ENCODE results near the gene ABTB2.

The ABTB2 gene

GRCh38 chr11:34151916-34152845 lies 205.6 kb downstream of the ABTB2 start:
- Histone ChIP-seq H3K27me3 (replicated peaks; ENCODE audit: control insufficient read depth, insufficient read depth, low read length) (no peaks in the 10 kb centered on the region), H3K36me3 (ENCODE audit: control insufficient read depth, insufficient read depth, low read length) (peaks cover 49% of the 10 kb centered on the region), H3K4me3 (replicated peaks; ENCODE audit: low read depth, low read length) (no peak overlapping the region)
- no peak for DNase-seq (ENCODE audit: extremely low read depth, insufficient read length)
- TF ChIP-seq, protein P1, sequence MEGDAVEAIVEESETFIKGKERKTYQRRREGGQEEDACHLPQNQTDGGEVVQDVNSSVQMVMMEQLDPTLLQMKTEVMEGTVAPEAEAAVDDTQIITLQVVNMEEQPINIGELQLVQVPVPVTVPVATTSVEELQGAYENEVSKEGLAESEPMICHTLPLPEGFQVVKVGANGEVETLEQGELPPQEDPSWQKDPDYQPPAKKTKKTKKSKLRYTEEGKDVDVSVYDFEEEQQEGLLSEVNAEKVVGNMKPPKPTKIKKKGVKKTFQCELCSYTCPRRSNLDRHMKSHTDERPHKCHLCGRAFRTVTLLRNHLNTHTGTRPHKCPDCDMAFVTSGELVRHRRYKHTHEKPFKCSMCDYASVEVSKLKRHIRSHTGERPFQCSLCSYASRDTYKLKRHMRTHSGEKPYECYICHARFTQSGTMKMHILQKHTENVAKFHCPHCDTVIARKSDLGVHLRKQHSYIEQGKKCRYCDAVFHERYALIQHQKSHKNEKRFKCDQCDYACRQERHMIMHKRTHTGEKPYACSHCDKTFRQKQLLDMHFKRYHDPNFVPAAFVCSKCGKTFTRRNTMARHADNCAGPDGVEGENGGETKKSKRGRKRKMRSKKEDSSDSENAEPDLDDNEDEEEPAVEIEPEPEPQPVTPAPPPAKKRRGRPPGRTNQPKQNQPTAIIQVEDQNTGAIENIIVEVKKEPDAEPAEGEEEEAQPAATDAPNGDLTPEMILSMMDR (IDR thresholded peaks at IDR 0.05; ENCODE audit: insufficient read depth, low read length, poor library complexity, severe bottlenecking) = no peak

GRCh38 chr11:34151166-34151565 lies 206.6 kb downstream of the ABTB2 start:
- no peak for DNase-seq (ENCODE audit: extremely low read depth, insufficient read length)
- TF ChIP-seq, protein P1 (IDR thresholded peaks at IDR 0.05; ENCODE audit: insufficient read depth, low read length, poor library complexity, severe bottlenecking) = no peak
- no peak overlapping the region for H3K4me3 ChIP-seq (replicated peaks; ENCODE audit: low read depth, low read length)
- peaks cover 52% of the 10 kb centered on the region for H3K36me3 ChIP-seq (ENCODE audit: control insufficient read depth, insufficient read depth, low read length)
- no peaks in the 10 kb centered on the region for H3K27me3 ChIP-seq (replicated peaks; ENCODE audit: control insufficient read depth, insufficient read depth, low read length)

- no peak for DNase-seq (ENCODE audit: extremely low read depth, insufficient read length)
- H3K4me3 ChIP-seq (replicated peaks; ENCODE audit: low read depth, low read length) = no peak overlapping the region
- H3K36me3 ChIP-seq (ENCODE audit: control insufficient read depth, insufficient read depth, low read length) = peaks cover 50% of the 10 kb centered on the region
- TF ChIP-seq, protein P1 (IDR thresholded peaks at IDR 0.05; ENCODE audit: insufficient read depth, low read length, poor library complexity, severe bottlenecking) = no peak
- H3K27me3 ChIP-seq (replicated peaks; ENCODE audit: control insufficient read depth, insufficient read depth, low read length) = no peaks in the 10 kb centered on the region
Measured at GRCh38 chr11:34150494-34151151, 207.2 kb downstream of the ABTB2 start.

- TF ChIP-seq, protein P1 (IDR thresholded peaks at IDR 0.05; ENCODE audit: insufficient read depth, low read length, poor library complexity, severe bottlenecking) = peak; percentile 44
- H3K36me3 ChIP-seq (ENCODE audit: control insufficient read depth, insufficient read depth, low read length) = peaks cover 45% of the 10 kb centered on the region
- no peaks in the 10 kb centered on the region for H3K27me3 ChIP-seq (replicated peaks; ENCODE audit: control insufficient read depth, insufficient read depth, low read length)
- no peak for DNase-seq (ENCODE audit: extremely low read depth, insufficient read length)
- no peak overlapping the region for H3K4me3 ChIP-seq (replicated peaks; ENCODE audit: low read depth, low read length)
Measured at GRCh38 chr11:34149786-34150185, 208.0 kb downstream of the ABTB2 start.

GRCh38 chr11:34149274-34149673 lies 208.5 kb downstream of the ABTB2 start:
- Histone ChIP-seq H3K4me3 (replicated peaks; ENCODE audit: low read depth, low read length) (no peak overlapping the region), H3K27me3 (replicated peaks; ENCODE audit: control insufficient read depth, insufficient read depth, low read length) (no peaks in the 10 kb centered on the region), H3K36me3 (ENCODE audit: control insufficient read depth, insufficient read depth, low read length) (peaks cover 43% of the 10 kb centered on the region)
- DNase-seq (ENCODE audit: extremely low read depth, insufficient read length) = no peak
- TF ChIP-seq, protein P1 (IDR thresholded peaks at IDR 0.05; ENCODE audit: insufficient read depth, low read length, poor library complexity, severe bottlenecking) = no peak

Data from GM06990 (cell line).